Measurements from ENCODE around the gene ZNF584.
"Not testable (repeated sequence)": the region's sequence is repeated elsewhere in the genome, so short reads cannot be mapped to it uniquely, and the experiment has no call there.

The ZNF584 gene

DNA sequence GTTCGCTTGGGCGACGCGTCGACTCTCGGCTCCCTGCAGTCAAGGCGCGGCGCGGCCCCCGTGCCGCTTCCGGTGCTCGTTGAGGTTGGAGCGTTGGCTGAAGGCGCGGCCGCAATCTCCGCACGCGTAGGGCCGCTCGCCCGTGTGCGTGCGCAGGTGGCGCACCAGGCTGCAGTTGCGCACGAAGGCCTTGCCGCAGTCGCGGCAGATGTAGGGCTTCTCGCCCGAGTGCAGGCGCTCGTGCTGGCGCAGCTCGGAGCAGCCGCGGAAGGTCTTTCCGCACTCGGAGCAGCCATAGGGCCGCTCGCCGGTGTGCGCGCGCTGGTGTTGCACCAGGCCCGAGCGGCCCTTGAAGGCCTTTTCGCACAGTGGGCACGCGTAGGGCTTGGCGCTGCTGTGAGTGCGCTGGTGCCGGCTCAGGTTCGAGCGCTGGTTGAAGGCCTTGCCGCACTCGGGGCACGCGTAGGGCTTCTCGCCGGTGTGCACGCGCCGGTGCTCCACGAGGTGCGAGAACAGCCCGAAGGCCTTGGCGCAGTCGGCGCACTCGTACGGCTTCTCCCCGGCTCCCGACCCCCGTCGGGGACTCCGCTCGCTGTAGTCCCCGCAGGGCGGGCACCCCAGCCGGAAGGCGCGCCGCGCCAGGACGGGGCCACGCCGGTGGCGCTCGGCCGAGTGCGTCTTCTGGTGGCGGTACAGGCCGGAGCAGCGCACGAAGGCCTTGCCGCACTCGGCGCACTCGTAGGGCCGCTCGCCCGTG, 40.6 kb upstream of the ZNF584 start:
- H3K4me3 ChIP-seq (ENCODE audit: low read depth, low read length), result no peak overlapping the region
- POLR2A ChIA-PET, result no interaction called here
- TF ChIP-seq CTCF (IDR thresholded peaks at IDR 0.05; ENCODE audit: insufficient read depth, low read length, missing control alignments), result no peak
- CTCF ChIA-PET, result no interaction called here
- DNase-seq (ENCODE audit: low read depth, low spot score), result no peak

DNA sequence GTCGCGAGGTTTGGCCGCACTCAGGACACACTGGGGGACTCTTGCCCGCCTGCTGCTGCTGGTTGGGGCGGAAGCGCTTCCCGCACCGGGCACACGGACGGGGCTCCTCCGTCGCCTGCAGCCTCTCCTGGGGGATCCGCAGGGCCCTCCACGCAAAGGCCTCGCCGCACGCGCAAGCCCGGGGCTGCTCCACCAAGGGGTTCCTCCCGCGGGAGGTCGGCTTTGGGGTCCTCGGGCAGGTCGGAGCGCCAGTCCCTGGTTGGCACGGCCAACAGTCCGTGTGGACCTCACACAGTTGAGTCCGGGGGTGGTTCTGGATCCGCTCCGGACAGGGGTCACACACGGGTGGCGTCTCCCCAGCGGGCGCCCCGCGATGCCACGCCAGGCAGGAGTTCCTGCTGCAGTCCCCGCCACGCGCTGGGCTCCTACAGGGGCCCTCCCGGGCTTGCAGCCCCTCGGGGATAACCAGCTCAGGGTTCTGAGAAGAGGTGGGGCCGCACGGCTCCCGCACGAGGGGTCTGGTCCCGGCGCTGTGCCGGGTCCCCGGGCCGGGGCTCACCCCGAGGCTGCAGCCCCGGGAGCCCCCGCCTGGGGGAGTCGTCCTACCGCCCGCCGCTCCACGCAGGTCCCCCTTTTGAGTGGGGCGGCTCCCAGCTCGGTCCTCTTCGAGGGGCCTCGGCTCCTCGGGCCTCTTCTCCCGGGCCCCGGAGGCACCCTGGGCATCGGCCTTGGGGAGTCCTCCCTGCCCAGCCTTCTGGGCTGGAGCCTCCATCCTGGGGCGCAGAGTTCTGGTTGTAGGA, 39.7 kb upstream of the ZNF584 start:
- DNase-seq (ENCODE audit: low read depth, low spot score), result no peak
- no peak overlapping the region for H3K4me3 ChIP-seq (ENCODE audit: low read depth, low read length)
- TF ChIP-seq CTCF (IDR thresholded peaks at IDR 0.05; ENCODE audit: insufficient read depth, low read length, missing control alignments), result no peak
- ChIA-PET CTCF (no interaction called here), POLR2A (interaction anchor here (1.0 kb wide), 1 partner anchor 11 kb away, joined by 3 read pairs; no protein-coding TSS in a partner anchor)

DNA sequence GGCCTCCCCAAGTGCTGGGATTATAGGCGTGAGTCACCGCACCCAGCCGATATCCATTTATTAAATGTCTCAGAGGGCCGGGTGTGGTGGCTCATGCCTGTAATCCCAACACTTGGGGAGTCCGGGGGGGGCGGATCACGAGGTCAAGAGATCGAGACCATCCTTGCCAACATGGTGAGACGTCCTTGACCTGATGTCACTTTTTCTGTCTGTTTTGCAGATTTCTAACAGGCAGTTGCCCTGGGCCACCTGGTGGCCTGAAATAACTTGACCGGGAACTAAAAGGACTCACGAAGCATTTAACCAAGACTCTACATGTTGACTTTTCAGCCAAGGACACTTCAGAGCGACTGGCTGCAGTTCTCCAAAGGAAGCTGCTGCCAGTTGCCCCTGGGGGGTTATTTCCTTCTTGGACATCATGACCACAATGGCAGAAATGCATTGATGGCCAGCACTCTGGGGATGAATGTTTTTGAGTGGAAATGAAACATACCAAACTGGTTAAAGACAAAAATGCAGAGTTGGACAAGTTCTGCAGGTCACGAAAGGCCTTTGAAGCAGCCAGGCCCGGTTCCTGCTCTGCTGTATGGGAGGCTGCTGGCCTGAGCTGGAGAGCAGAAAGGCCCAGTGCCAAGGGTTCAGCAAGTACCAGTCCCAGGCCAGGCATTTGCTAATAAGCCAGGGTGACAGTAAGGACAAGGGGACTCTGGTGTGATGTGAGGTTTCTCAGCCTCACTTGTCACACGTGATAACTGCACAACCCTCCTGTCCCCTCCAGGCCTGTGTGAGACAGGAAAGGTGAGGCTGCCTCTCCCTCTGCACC, 35.9 kb upstream of the ZNF584 start:
- POLR2A ChIA-PET, result no interaction called here
- TF ChIP-seq CTCF (IDR thresholded peaks at IDR 0.05; ENCODE audit: insufficient read depth, low read length, missing control alignments), result no peak
- H3K4me3 ChIP-seq (ENCODE audit: low read depth, low read length), result no peak overlapping the region
- CTCF ChIA-PET, result no interaction called here
- no peak for DNase-seq (ENCODE audit: low read depth, low spot score)

GRCh38 chr19:58374200-58374599, 34.2 kb upstream of the ZNF584 start:
- no peak for TF ChIP-seq CTCF (IDR thresholded peaks at IDR 0.05; ENCODE audit: insufficient read depth, low read length, missing control alignments)
- CTCF ChIA-PET, result interaction anchor here (0.7 to 1.4 kb wide), 2 partner anchors 10 to 12 kb away, joined by 3 to 7 read pairs; partner anchors contain the start of gene ZNF497
- no peak overlapping the region for H3K4me3 ChIP-seq (ENCODE audit: low read depth, low read length)
- no peak for DNase-seq (ENCODE audit: low read depth, low spot score)
- POLR2A ChIA-PET, result interaction anchor here (0.9 kb wide), 1 partner anchor 11 kb away, joined by 3 read pairs; the partner anchor contains the start of gene ZNF497

DNA sequence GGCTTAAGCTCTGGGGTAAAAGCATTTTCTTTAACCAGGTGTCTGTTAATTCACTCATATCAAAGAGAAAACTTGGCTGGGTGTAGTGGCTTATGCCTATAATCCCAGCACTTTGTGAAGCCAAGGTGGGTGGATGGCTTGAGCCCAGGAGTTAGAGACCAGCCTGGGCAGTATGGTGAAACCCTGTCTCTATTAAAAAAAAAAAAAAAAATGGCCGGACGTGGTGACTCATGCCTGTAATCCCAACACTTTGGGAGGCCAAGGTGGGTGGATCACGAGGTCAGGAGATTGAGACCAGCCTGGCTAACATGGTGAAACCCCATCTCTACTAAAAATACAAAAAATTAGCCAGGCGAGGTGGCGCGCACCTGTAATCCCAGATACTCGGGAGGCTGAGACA, 31.7 kb upstream of the ZNF584 start:
- DNase-seq (ENCODE audit: low read depth, low spot score); CTCF ChIA-PET; POLR2A ChIA-PET; H3K4me3 ChIP-seq (ENCODE audit: low read depth, low read length): not testable (repeated sequence)

DNA sequence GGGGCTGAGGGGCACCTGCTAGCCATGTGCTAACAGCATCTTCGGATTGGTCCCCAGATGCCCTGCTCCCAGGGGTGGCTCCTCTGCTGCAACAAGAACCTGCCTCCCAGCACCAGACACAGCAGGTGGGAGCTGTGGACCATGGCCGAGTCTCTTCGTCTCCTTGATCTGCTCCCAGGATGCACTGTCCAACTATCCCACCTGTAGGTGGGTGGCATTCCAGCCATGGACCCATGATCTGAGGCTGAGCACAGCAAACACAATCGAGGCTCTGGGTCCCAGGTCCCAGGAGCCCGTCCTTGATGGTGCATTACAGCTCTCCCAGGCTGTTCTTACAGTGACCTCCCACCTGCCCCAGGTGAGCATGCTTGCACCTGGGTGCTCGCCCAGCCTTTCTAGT, 29.2 kb upstream of the ZNF584 start:
- TF ChIP-seq CTCF (IDR thresholded peaks at IDR 0.05; ENCODE audit: insufficient read depth, low read length, missing control alignments), result no peak
- CTCF ChIA-PET, result interaction anchor here (0.8 kb wide), 1 partner anchor 16 kb away, joined by 3 read pairs; the partner anchor contains the start of gene ZNF497
- H3K4me3 ChIP-seq (ENCODE audit: low read depth, low read length), result no peak overlapping the region
- POLR2A ChIA-PET, result no interaction called here
- no peak for DNase-seq (ENCODE audit: low read depth, low spot score)

Data from AG04449 (cell line).